Measurements from ENCODE around the gene RNF13. TPM values are rescaled to one million over a fixed set of nuclear protein-coding genes. Genes with fewer than 3 reads are reported as not detected.

RNF13 gene
- total RNA-seq, 1 experiment from 2014 or later: 28.9 TPM

DNA sequence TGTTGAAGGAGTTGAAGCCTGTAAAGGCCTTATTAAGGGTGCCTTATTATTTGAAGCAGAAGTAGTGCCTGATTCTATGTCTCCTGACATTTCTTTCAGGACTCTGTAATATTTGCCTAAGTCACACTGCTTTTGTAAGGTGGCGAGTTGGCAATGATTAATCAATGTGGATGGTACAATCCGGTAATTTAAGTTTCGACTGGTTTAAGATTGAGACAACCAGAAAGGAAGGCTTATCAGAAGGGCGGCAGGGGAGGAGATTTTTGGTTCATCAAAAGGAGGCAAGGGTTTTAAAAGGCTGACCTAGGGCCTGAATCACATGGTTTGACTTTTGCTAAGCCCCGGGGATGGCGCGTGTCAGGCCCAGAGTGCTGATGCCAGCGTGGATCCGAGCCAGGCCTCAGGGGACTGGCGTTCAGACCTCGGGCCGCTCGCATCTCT, 830 bp upstream of the RNF13 start:
- Mint-ChIP-seq H3K9me3 (no peaks in the 10 kb centered on the region), H3K36me3 (no peaks in the 10 kb centered on the region), H3K4me1 (peaks cover 35% of the 10 kb centered on the region), H3K4me3 (peak overlapping the region; percentile 95), H3K27ac (peak overlapping the region; percentile 97), H3K27me3 (ENCODE audit: low read depth) (no peaks in the 10 kb centered on the region)
- ChIA-PET CTCF (interaction anchor here (1.4 kb wide), 1 partner anchor 299 kb away, joined by 3 read pairs; no protein-coding TSS in a partner anchor), POLR2A (no interaction called here)
- no peak for ATAC-seq
- TF ChIP-seq E2F4 (CRISPR knock-in tag; IDR thresholded peaks at IDR 0.05; ENCODE audit: borderline replicate concordance, low read depth) (no peak), USF1 (CRISPR knock-in tag; IDR thresholded peaks at IDR 0.05) (peak; percentile 9; the same call in 1 of the 2 replicates), MYBL2 (CRISPR knock-in tag; IDR thresholded peaks at IDR 0.05) (no peak), CREB1 (CRISPR knock-in tag; IDR thresholded peaks at IDR 0.05) (no peak), AFF4 (CRISPR knock-in tag; IDR thresholded peaks at IDR 0.05; ENCODE audit: borderline replicate concordance) (no peak), NFYB (CRISPR knock-in tag; conservative IDR thresholded peaks at IDR 0.05; ENCODE audit: low read depth) (no peak)
- TF ChIP-seq, protein P1, sequence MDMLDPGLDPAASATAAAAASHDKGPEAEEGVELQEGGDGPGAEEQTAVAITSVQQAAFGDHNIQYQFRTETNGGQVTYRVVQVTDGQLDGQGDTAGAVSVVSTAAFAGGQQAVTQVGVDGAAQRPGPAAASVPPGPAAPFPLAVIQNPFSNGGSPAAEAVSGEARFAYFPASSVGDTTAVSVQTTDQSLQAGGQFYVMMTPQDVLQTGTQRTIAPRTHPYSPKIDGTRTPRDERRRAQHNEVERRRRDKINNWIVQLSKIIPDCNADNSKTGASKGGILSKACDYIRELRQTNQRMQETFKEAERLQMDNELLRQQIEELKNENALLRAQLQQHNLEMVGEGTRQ (CRISPR knock-in tag; IDR thresholded peaks at IDR 0.05): peak; percentile 29
- DNase-seq (ENCODE audit: low spot score): no peak

DNA sequence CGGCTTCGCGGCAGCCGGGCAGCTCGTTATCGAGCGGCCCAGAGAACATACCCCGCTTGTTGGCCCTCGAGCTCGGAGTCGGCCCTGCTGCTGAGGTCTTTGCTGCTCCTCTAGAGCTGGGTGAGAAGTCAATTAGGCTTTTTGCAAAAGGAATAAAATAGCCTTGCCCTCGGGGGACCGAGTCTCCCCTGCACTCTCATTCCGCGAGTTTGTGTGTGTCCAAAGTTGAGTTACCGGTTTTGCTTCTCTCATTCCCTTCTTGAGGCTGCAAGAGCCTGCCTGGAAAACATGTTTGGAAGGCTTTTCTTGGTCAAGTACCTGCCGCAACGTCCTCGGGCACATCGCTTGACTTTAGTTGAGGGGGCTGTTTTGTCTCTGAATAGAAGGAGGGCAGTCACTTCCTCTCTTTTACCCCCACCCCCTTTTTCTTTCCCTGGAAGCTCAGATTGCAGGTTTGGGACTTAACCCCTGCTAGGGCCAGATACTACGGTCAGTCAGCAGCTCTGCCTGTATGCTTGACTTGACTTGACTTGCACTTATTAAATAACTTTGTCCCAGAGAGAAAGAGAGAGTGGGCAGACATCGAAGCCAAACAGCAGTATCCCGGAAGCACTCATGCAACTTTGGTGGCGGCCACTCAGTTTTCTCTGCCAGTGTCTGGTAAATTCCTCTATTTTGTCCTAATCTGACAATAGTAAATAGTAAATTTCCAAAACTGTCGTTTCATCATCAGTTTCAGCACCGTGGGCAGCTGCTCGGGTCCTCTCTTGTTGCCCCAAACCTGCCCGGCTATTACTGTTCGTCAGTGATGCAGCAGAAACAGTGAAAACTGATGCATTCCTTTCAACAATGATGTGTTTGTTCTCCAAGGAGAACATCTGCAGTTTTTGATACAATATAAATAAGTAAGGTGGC, 609 bp downstream of the RNF13 start:
- H3K4me1 Mint-ChIP-seq: peaks cover 48% of the 10 kb centered on the region
- no peaks in the 10 kb centered on the region for H3K9me3 Mint-ChIP-seq
- POLR2A ChIA-PET: interaction anchor here (0.6 to 1.5 kb wide), 2 partner anchors 36 to 156 kb away, joined by 3 to 5 read pairs; partner anchors contain the start of gene WWTR1
- H3K27ac Mint-ChIP-seq: peak overlapping the region; percentile 97
- no peaks in the 10 kb centered on the region for H3K27me3 Mint-ChIP-seq (ENCODE audit: low read depth)
- CTCF ChIA-PET: interaction anchor here (0.6 to 1.9 kb wide), 5 partner anchors 11 to 301 kb away, joined by 3 to 6 read pairs (median 4); no protein-coding TSS in a partner anchor
- no peaks in the 10 kb centered on the region for H3K36me3 Mint-ChIP-seq
- DNase-seq (ENCODE audit: low spot score) (peak; percentile 25), ATAC-seq (peak; percentile 40)
- 0 out of 2 replicates have a peak, but pooled peaks have one; percentile 30 for TF ChIP-seq ESRRA (CRISPR knock-in tag; IDR thresholded peaks at IDR 0.05; ENCODE audit: borderline replicate concordance)
- no peak for TF ChIP-seq TP53 (CRISPR knock-in tag; IDR thresholded peaks at IDR 0.05)
- TF ChIP-seq ETV6 (CRISPR knock-in tag; IDR thresholded peaks at IDR 0.05): 0 out of 2 replicates have a peak, but pooled peaks have one; percentile 57
- TF ChIP-seq TEAD1 (CRISPR knock-in tag; IDR thresholded peaks at IDR 0.05): 0 out of 2 replicates have a peak, but pooled peaks have one; percentile 31
- TF ChIP-seq PRDM15 (CRISPR knock-in tag; IDR thresholded peaks at IDR 0.05): no peak
- peak; percentile 49; the same call in 1 of the 2 replicates for TF ChIP-seq KAT7 (CRISPR knock-in tag; IDR thresholded peaks at IDR 0.05; ENCODE audit: borderline replicate concordance)
- peak; percentile 59; the same call in 1 of the 2 replicates for TF ChIP-seq ARID4B (CRISPR knock-in tag; IDR thresholded peaks at IDR 0.05; ENCODE audit: borderline replicate concordance)
- H3K4me3 Mint-ChIP-seq: peak overlapping the region; percentile 95

Measured in WTC11 (cell line).